RWPE1 (cell line): ENCODE results near the gene PATE4.

Experiments used
- CTCF ChIA-PET: fragments of 350-600 bp; sonication (Branson Sonifier 250); formaldehyde crosslinking; extraction: SDS; loops from one replicate; lab custom pipeline; 2021; lab: Yijun Ruan, JAX
- POLR2A ChIA-PET: fragments of 400-600 bp; formaldehyde crosslinking; extraction: SDS; loops from one replicate; lab custom pipeline; 2020; ENCODE audit warnings: antibody characterized with exemption; ENCODE audit not compliant: low non-redundant PET; lab: Yijun Ruan, JAX
- DNase-seq: peaks from one replicate; pipeline ENCODE4 v3.0.0; 2012; ENCODE audit warnings: low spot score
- H3K27ac ChIP-seq: fragments of 450-650 bp; 2 replicates; pipeline ENCODE4 v1.5.1; 2017
- CTCF ChIP-seq: fragments of 450-650 bp; conservative IDR thresholded peaks from 2 replicates; pipeline ENCODE4 v1.5.1; 2017; ENCODE audit warnings: low read depth, mild to moderate bottlenecking

PATE4 gene

GRCh38 chr11:125869521-125869920, 36.4 kb downstream of the PATE4 start:
- H3K27ac ChIP-seq = no peak overlapping the region
- ChIA-PET CTCF (interaction anchor here (0.6 kb wide), 1 partner anchor 43 kb away, joined by 3 read pairs; no protein-coding TSS in a partner anchor), POLR2A (no interaction called here)
- no peak for DNase-seq
- TF ChIP-seq CTCF = no peak

GRCh38 chr11:125871391-125872137, 38.4 kb downstream of the PATE4 start:
- POLR2A ChIA-PET = no interaction called here
- peak; percentile 13 for DNase-seq

GRCh38 chr11:125872138-125872491, 39.0 kb downstream of the PATE4 start:
- no peak for DNase-seq
- CTCF ChIA-PET = interaction anchor here (0.5 kb wide), 1 partner anchor 244 kb away, joined by 3 read pairs; no protein-coding TSS in a partner anchor
- no peak overlapping the region for H3K27ac ChIP-seq
- POLR2A ChIA-PET = no interaction called here
- TF ChIP-seq CTCF = no peak

More at GRCh38 chr11:125871391-125872137, 38.4 kb downstream of the PATE4 start:
- no peak overlapping the region for H3K27ac ChIP-seq
- CTCF ChIA-PET = interaction anchor here (0.5 kb wide), 1 partner anchor 243 kb away, joined by 3 read pairs; no protein-coding TSS in a partner anchor
- peak; percentile 47 for TF ChIP-seq CTCF

- ChIA-PET CTCF (interaction anchor here (0.7 kb wide), 1 partner anchor 146 kb away, joined by 3 read pairs; no protein-coding TSS in a partner anchor), POLR2A (no interaction called here)
- no peak for DNase-seq
- TF ChIP-seq CTCF = no peak
- H3K27ac ChIP-seq = no peak overlapping the region
These were observed 40.9 kb downstream of the PATE4 start for GRCh38 chr11:125873881-125874555.

- CTCF ChIA-PET = interaction anchor here (0.7 kb wide), 1 partner anchor 815 kb away, joined by 3 read pairs; no protein-coding TSS in a partner anchor
- POLR2A ChIA-PET = no interaction called here
- no peak overlapping the region for H3K27ac ChIP-seq
- TF ChIP-seq CTCF = peak; percentile 81
- DNase-seq = peak; percentile 61
These were observed 41.5 kb downstream of the PATE4 start for GRCh38 chr11:125874556-125875124.

GRCh38 chr11:125881291-125881690, 48.2 kb downstream of the PATE4 start:
- DNase-seq = peak; percentile 16
- ChIA-PET CTCF (interaction anchor here (0.6 kb wide), 1 partner anchor 524 kb away, joined by 3 read pairs; no protein-coding TSS in a partner anchor), POLR2A (no interaction called here)
- no peak overlapping the region for H3K27ac ChIP-seq
- no peak for TF ChIP-seq CTCF
